Measurements from ENCODE around the gene LAMTOR2.

The LAMTOR2 gene

GRCh38 chr1:156103521-156103947 is 49.0 kb downstream of the LAMTOR2 start:
- no peak overlapping the region for H3K27ac ChIP-seq
- no peaks in the 10 kb centered on the region for H3K79me2 ChIP-seq (ENCODE audit: insufficient read depth, low read depth)
- H3K27me3 ChIP-seq (ENCODE audit: insufficient read depth, low read depth), result no peaks in the 10 kb centered on the region
- H3K9ac ChIP-seq, result no peak overlapping the region; the same call in 1 of the 2 replicates
- peaks cover 56% of the 10 kb centered on the region for H3K4me1 ChIP-seq (ENCODE audit: low read depth, poor library complexity, severe bottlenecking)
- peak overlapping the region; percentile 1; the same call in 1 of the 2 replicates for H3K4me2 ChIP-seq
- no peaks in the 10 kb centered on the region for H4K20me1 ChIP-seq (ENCODE audit: insufficient read depth)
- TF ChIP-seq CTCF (conservative IDR thresholded peaks at IDR 0.05; ENCODE audit: low read depth, low read length), result no peak
- H3K36me3 ChIP-seq (ENCODE audit: insufficient read depth), result no peaks in the 10 kb centered on the region
- no peak overlapping the region for H2AFZ ChIP-seq (ENCODE audit: low read depth)
- H3K4me3 ChIP-seq (IDR thresholded peaks at IDR 0.05; ENCODE audit: insufficient read depth, low read depth, low read length), result no peak overlapping the region

- peak overlapping the region; percentile 89; the same call in 1 of the 2 replicates for H2AFZ ChIP-seq (ENCODE audit: low read depth)
- H3K4me3 ChIP-seq (IDR thresholded peaks at IDR 0.05; ENCODE audit: insufficient read depth, low read depth, low read length), result no peak overlapping the region
- no peaks in the 10 kb centered on the region for H4K20me1 ChIP-seq (ENCODE audit: insufficient read depth)
- no peak for TF ChIP-seq CTCF (conservative IDR thresholded peaks at IDR 0.05; ENCODE audit: low read depth, low read length)
- peak overlapping the region; percentile 97; the same call in 1 of the 2 replicates for H3K9ac ChIP-seq
- no peaks in the 10 kb centered on the region for H3K36me3 ChIP-seq (ENCODE audit: insufficient read depth)
- no peaks in the 10 kb centered on the region for H3K27me3 ChIP-seq (ENCODE audit: insufficient read depth, low read depth)
- no peaks in the 10 kb centered on the region for H3K79me2 ChIP-seq (ENCODE audit: insufficient read depth, low read depth)
- H3K27ac ChIP-seq, result peak overlapping the region; percentile 97
- H3K4me1 ChIP-seq (ENCODE audit: low read depth, poor library complexity, severe bottlenecking), result peaks cover 50% of the 10 kb centered on the region
- H3K4me2 ChIP-seq, result peak overlapping the region; percentile 99; the same call in 1 of the 2 replicates
These were observed 49.7 kb downstream of the LAMTOR2 start for GRCh38 chr1:156104065-156104810.

- H3K9ac ChIP-seq, result peak overlapping the region; percentile 97
- H3K4me1 ChIP-seq (ENCODE audit: low read depth, poor library complexity, severe bottlenecking), result peaks cover 48% of the 10 kb centered on the region
- H2AFZ ChIP-seq (ENCODE audit: low read depth), result peak overlapping the region; percentile 89
- 0 out of 2 replicates have a peak, but pooled peaks have one; percentile 21 for TF ChIP-seq CTCF (conservative IDR thresholded peaks at IDR 0.05; ENCODE audit: low read depth, low read length)
- H3K36me3 ChIP-seq (ENCODE audit: insufficient read depth), result no peaks in the 10 kb centered on the region
- no peaks in the 10 kb centered on the region for H3K79me2 ChIP-seq (ENCODE audit: insufficient read depth, low read depth)
- peak overlapping the region; percentile 97 for H3K27ac ChIP-seq
- H3K4me3 ChIP-seq (IDR thresholded peaks at IDR 0.05; ENCODE audit: insufficient read depth, low read depth, low read length), result peak overlapping the region; percentile 99
- H3K4me2 ChIP-seq, result peak overlapping the region; percentile 99
- no peaks in the 10 kb centered on the region for H3K27me3 ChIP-seq (ENCODE audit: insufficient read depth, low read depth)
- H4K20me1 ChIP-seq (ENCODE audit: insufficient read depth), result no peaks in the 10 kb centered on the region
These were observed 50.6 kb downstream of the LAMTOR2 start for GRCh38 chr1:156104861-156105832.

- Histone ChIP-seq H3K4me3 (IDR thresholded peaks at IDR 0.05; ENCODE audit: insufficient read depth, low read depth, low read length) (no peak overlapping the region), H2AFZ (ENCODE audit: low read depth) (peak overlapping the region; percentile 89), H3K4me1 (ENCODE audit: low read depth, poor library complexity, severe bottlenecking) (peaks cover 48% of the 10 kb centered on the region)
These were observed 52.3 kb downstream of the LAMTOR2 start for GRCh38 chr1:156106624-156107488.

More at GRCh38 chr1:156106624-156107488, 52.3 kb downstream of the LAMTOR2 start:
- H4K20me1 ChIP-seq (ENCODE audit: insufficient read depth), result no peaks in the 10 kb centered on the region
- H3K4me2 ChIP-seq, result peak overlapping the region; percentile 99
- H3K79me2 ChIP-seq (ENCODE audit: insufficient read depth, low read depth), result no peaks in the 10 kb centered on the region
- 0 out of 2 replicates have a peak, but pooled peaks have one; percentile 14 for TF ChIP-seq CTCF (conservative IDR thresholded peaks at IDR 0.05; ENCODE audit: low read depth, low read length)
- H3K9ac ChIP-seq, result peak overlapping the region; percentile 97
- H3K36me3 ChIP-seq (ENCODE audit: insufficient read depth), result no peaks in the 10 kb centered on the region
- no peaks in the 10 kb centered on the region for H3K27me3 ChIP-seq (ENCODE audit: insufficient read depth, low read depth)
- H3K27ac ChIP-seq, result peak overlapping the region; percentile 97
